H1 (cell line): ENCODE measurements around the gene SRGAP3. TPM values are rescaled to one million over a fixed set of nuclear protein-coding genes. Genes with fewer than 3 reads are reported as not detected.
A peak's percentile ranks its signal among the peaks of the same experiment; 100 is the strongest.

Experiments used
- CTCF ChIA-PET: fragments of 300-600 bp; sonication (Branson Sonifier 250); formaldehyde crosslinking; loops from one replicate; lab custom pipeline; 2021; ENCODE audit not compliant: partially characterized antibody; lab: Charles Lee
- POLR2A ChIA-PET: fragments of 300-600 bp; sonication (Branson Sonifier 250); formaldehyde crosslinking; loops from one replicate; lab custom pipeline; 2021; ENCODE audit warnings: inconsistent platforms; ENCODE audit not compliant: partially characterized antibody; lab: Charles Lee
- DNase-seq, 2 experiments: peaks; one replicate each; pipeline versions ENCODE4 v3.0.0 to v3.0.0-alpha.2; 2010 to 2022; ENCODE audit warnings: low spot score in 2 of 2, low read depth in 1 of 2, mixed read lengths in 1 of 2
- FAIRE-seq: peaks from 2 replicates; lab custom pipeline; 2011; peaks lifted over from hg19 to GRCh38; lab: Jason Lieb, UNC
- H2AFZ ChIP-seq: 2 replicates; pipeline ENCODE4 v1.8.1; 2012; ENCODE audit warnings: low read length, inconsistent platforms
- H2AK5ac ChIP-seq: 2 replicates; pipeline ENCODE4 v1.6.1; 2013; ENCODE audit warnings: low read depth, low read length
- H2BK120ac ChIP-seq: replicated peaks from 2 replicates; pipeline ENCODE3; 2013; ENCODE audit warnings: low read depth, low read length, inconsistent platforms
- H2BK12ac ChIP-seq: 2 replicates; pipeline ENCODE4 v1.6.1; 2013; ENCODE audit warnings: low read depth, low read length
- H2BK15ac ChIP-seq: 2 replicates; pipeline ENCODE4 v1.6.1; 2013; ENCODE audit warnings: low read length
- H2BK20ac ChIP-seq: 2 replicates; pipeline ENCODE4 v1.6.1; 2013; ENCODE audit warnings: low read length
- H2BK5ac ChIP-seq: 2 replicates; pipeline ENCODE4 v1.6.1; 2013; ENCODE audit warnings: low read depth, low read length
- H3K14ac ChIP-seq: 2 replicates; pipeline ENCODE4 v1.6.1; 2013; ENCODE audit warnings: inconsistent platforms; ENCODE audit not compliant: insufficient read length
- H3K18ac ChIP-seq: 2 replicates; pipeline ENCODE4 v1.6.1; 2013; ENCODE audit warnings: low read length; ENCODE audit errors: extremely low read depth
- H3K23ac ChIP-seq: 2 replicates; pipeline ENCODE4 v1.6.1; 2013; ENCODE audit warnings: inconsistent platforms; ENCODE audit not compliant: insufficient read length
- H3K23me2 ChIP-seq: 2 replicates; pipeline ENCODE4 v1.6.1; 2013; ENCODE audit warnings: low read depth, low read length
- H3K27ac ChIP-seq: 2 replicates; pipeline ENCODE4 v1.6.1; 2011; ENCODE audit warnings: low read depth, low read length, inconsistent platforms
- H3K27me3 ChIP-seq, 4 experiments: replicated peaks in 1 of 4; 1 replicate in 1 of 4; 2 replicates in 3 of 4; pipeline versions ENCODE4 v1.6.1 to v1.8.1; 2011 to 2013; ENCODE audit warnings: low read length in 3 of 4, mild to moderate bottlenecking in 3 of 4, inconsistent platforms in 2 of 4, mixed read lengths in 2 of 4, moderate library complexity in 1 of 4; ENCODE audit not compliant: control insufficient read depth in 3 of 4, insufficient read depth in 3 of 4; ENCODE audit errors: extremely low read depth in 1 of 4
- H3K36me3 ChIP-seq, 4 experiments: 2 replicates each; pipeline versions ENCODE4 v1.6.1 to v1.8.1; 2011 to 2013; ENCODE audit warnings: mild to moderate bottlenecking in 4 of 4, low read length in 3 of 4, moderate library complexity in 2 of 4, control low read depth in 1 of 4, inconsistent platforms in 1 of 4; ENCODE audit not compliant: insufficient read depth in 4 of 4, control insufficient read depth in 2 of 4
- H3K4ac ChIP-seq: replicated peaks from 2 replicates; pipeline ENCODE3; 2013; ENCODE audit warnings: low read length, low read depth, mixed read lengths, inconsistent platforms; ENCODE audit not compliant: insufficient read length
- H3K4me1 ChIP-seq, 4 experiments: replicated peaks in 1 of 4; 1 replicate in 1 of 4; 2 replicates in 3 of 4; pipeline versions ENCODE4 v1.6.1 to v1.8.1; 2011 to 2013; ENCODE audit warnings: low read length in 3 of 4, inconsistent platforms in 2 of 4, mixed read lengths in 1 of 4; ENCODE audit not compliant: insufficient read depth in 4 of 4, control insufficient read depth in 3 of 4
- H3K4me2 ChIP-seq, 2 experiments: 2 replicates each; pipeline versions ENCODE4 v1.6.1 to v1.8.1; 2011 to 2013; ENCODE audit warnings: low read depth in 2 of 2, low read length in 2 of 2, control low read depth in 1 of 2, inconsistent platforms in 1 of 2, mild to moderate bottlenecking in 1 of 2; ENCODE audit not compliant: insufficient read depth in 1 of 2
- H3K4me3 ChIP-seq, 4 experiments: fragments of 200-600, 300-600 bp in 1 of 4; sonication (generic), shearing (Covaris generic), sonication (Bioruptor Twin) in 1 of 4; 2 replicates each; pipeline versions ENCODE4 v1.5.1 to v1.8.1; 2011 to 2016; ENCODE audit warnings: low read length in 4 of 4, low read depth in 3 of 4, control low read depth in 2 of 4, inconsistent platforms in 2 of 4, mild to moderate bottlenecking in 2 of 4, mixed read lengths in 1 of 4, moderate library complexity in 1 of 4; ENCODE audit not compliant: insufficient read depth in 2 of 4; ENCODE audit errors: extremely low read depth in 1 of 4
- H3K56ac ChIP-seq: replicated peaks from 2 replicates; pipeline ENCODE3; 2013; ENCODE audit warnings: low read depth, mild to moderate bottlenecking, mixed read lengths, low read length, inconsistent platforms; ENCODE audit not compliant: insufficient read length
- H3K79me1 ChIP-seq: 2 replicates; pipeline ENCODE4 v1.6.1; 2013; ENCODE audit warnings: low read depth, low read length, control low read depth
- H3K79me2 ChIP-seq, 2 experiments: 2 replicates each; pipeline versions ENCODE4 v1.6.1 to v1.8.1; 2012 to 2013; ENCODE audit warnings: low read length in 2 of 2, mild to moderate bottlenecking in 2 of 2, inconsistent platforms in 1 of 2; ENCODE audit not compliant: insufficient read depth in 2 of 2, control insufficient read depth in 1 of 2
- H3K9ac ChIP-seq, 4 experiments: replicated peaks in 1 of 4; 1 replicate in 1 of 4; 2 replicates in 3 of 4; pipeline versions ENCODE4 v1.6.1 to v1.8.1; 2011 to 2013; ENCODE audit warnings: low read depth in 3 of 4, low read length in 3 of 4, control low read depth in 2 of 4, mild to moderate bottlenecking in 2 of 4, moderate library complexity in 2 of 4, inconsistent platforms in 1 of 4; ENCODE audit errors: extremely low read depth in 1 of 4
- H3K9me3 ChIP-seq, 2 experiments: 2 replicates each; pipeline versions ENCODE4 v1.6.1 to v1.8.1; 2012 to 2013; ENCODE audit warnings: mild to moderate bottlenecking in 2 of 2, moderate library complexity in 2 of 2, control low read depth in 1 of 2, inconsistent platforms in 1 of 2, low read depth in 1 of 2, low read length in 1 of 2, mixed read lengths in 1 of 2; ENCODE audit not compliant: insufficient read depth in 2 of 2
- H4K20me1 ChIP-seq, 2 experiments: replicated peaks in 1 of 2; 2 replicates each; pipeline versions ENCODE3 to v1.8.1; 2011 to 2013; ENCODE audit warnings: inconsistent platforms in 2 of 2, low read length in 2 of 2, mild to moderate bottlenecking in 1 of 2; ENCODE audit not compliant: insufficient read depth in 2 of 2, control insufficient read depth in 1 of 2
- H4K5ac ChIP-seq: 2 replicates; pipeline ENCODE4 v1.6.1; 2013; ENCODE audit warnings: low read length, low read depth, mixed read lengths, inconsistent platforms; ENCODE audit not compliant: insufficient read length
- H4K8ac ChIP-seq: 2 replicates; pipeline ENCODE4 v1.8.0; 2013; ENCODE audit warnings: mild to moderate bottlenecking, moderate library complexity, low read length, inconsistent platforms; ENCODE audit not compliant: insufficient read depth; ENCODE audit errors: extremely low read depth
- H4K91ac ChIP-seq: replicated peaks from 2 replicates; pipeline ENCODE3; 2013; ENCODE audit warnings: low read length, mixed read lengths, inconsistent platforms; ENCODE audit not compliant: insufficient read length
- BCL11A ChIP-seq, 2 experiments: IDR thresholded peaks; one replicate each; pipeline ENCODE4 v1.6.1; 2011; ENCODE audit warnings: low read depth in 2 of 2, low read length in 2 of 2, mild to moderate bottlenecking in 2 of 2
- CTCF ChIP-seq, 3 experiments: IDR thresholded peaks; 1 replicate in 2 of 3; 2 replicates in 1 of 3; pipeline versions ENCODE4 v1.5.1 to v1.6.1; 2011; ENCODE audit warnings: low read length in 3 of 3, mild to moderate bottlenecking in 3 of 3, inconsistent platforms in 2 of 3, low read depth in 1 of 3, moderate library complexity in 1 of 3; ENCODE audit not compliant: insufficient read depth in 1 of 3; ENCODE audit errors: control extremely low read depth in 1 of 3
- FOSL1 ChIP-seq: IDR thresholded peaks from 2 replicates; pipeline ENCODE4 v1.6.1; 2011; ENCODE audit warnings: mild to moderate bottlenecking, low read depth, low read length, moderate library complexity; ENCODE audit not compliant: insufficient read depth
- KDM1A ChIP-seq: fragments of 200-600, 300-600 bp; sonication (generic); IDR thresholded peaks from 2 replicates; pipeline ENCODE4 v1.7.1; 2016; ENCODE audit warnings: mild to moderate bottlenecking, low read length, borderline replicate concordance
- POU5F1 ChIP-seq: IDR thresholded peaks from 2 replicates; pipeline ENCODE4 v1.6.1; 2011; ENCODE audit warnings: low read depth, mild to moderate bottlenecking, low read length, moderate library complexity
- RXRA ChIP-seq: IDR thresholded peaks from 2 replicates; pipeline ENCODE4 v1.6.1; 2011; ENCODE audit warnings: low read depth, mild to moderate bottlenecking, low read length, moderate library complexity; ENCODE audit not compliant: insufficient read depth
- SP4 ChIP-seq: IDR thresholded peaks from 2 replicates; pipeline ENCODE4 v1.6.1; 2012; ENCODE audit warnings: low read length, inconsistent platforms
- ZNF274 ChIP-seq: IDR thresholded peaks from 2 replicates; pipeline ENCODE4 v1.7.0; 2012; ENCODE audit warnings: low read length, borderline replicate concordance; ENCODE audit errors: extremely low read depth
- WGBS, 2 experiments: shearing (Covaris generic) in 1 of 2; methylation state at CpG; one replicate each; pipeline versions ENCODE4 v1.1.6 to v1.1.7; 2013 to 2015; ENCODE audit warnings: low lambda C conversion rate in 2 of 2, mixed read lengths in 2 of 2, inconsistent platforms in 1 of 2, low coverage in 1 of 2, missing lambda C conversion rate in 1 of 2; ENCODE audit not compliant: insufficient replicate concordance in 2 of 2, insufficient coverage in 1 of 2, insufficient read length in 1 of 2; ENCODE audit errors: extremely low coverage in 1 of 2, missing lambda C conversion rate in 1 of 2; 5-methylcytosine and 5-hydroxymethylcytosine counted together
- polyA plus RNA-seq, 7 experiments: library from polyadenylated mRNA; depleted of rRNA in 3 of 7; stranded (reverse) in 5 of 7; unstranded in 2 of 7; fragments of >200 nt in 5 of 7; fragments of 200-250 nt in 2 of 7; gene quantifications; 1 replicate in 5 of 7; 2 replicates in 1 of 7; 4 replicates in 1 of 7; pipeline versions ENCODE4 v1.2.1 to v1.2.3, GENCODE V29; 2011 to 2013; ENCODE audit warnings: missing spikeins in 2 of 7, mixed read lengths in 2 of 7
- total RNA-seq: library from RNA; stranded (reverse); fragmentation: NEBNext Ultra II Directional; extraction: Animal tissue kit (Norgen Biotek cat#: 25700); gene quantifications from 2 replicates; pipeline ENCODE4 v1.2.1, GENCODE V29; 2021

SRGAP3 gene
- total and polyA plus RNA-seq, 2 of the 8 experiments (the other 6 are each of a cell fraction or from before 2014, with no cell fraction given): 5.8 to 11.4 TPM

- H3K27me3 ChIP-seq: no peaks in the 10 kb centered on the region
- H3K18ac ChIP-seq: no peak overlapping the region
- H3K79me2 ChIP-seq: no peaks in the 10 kb centered on the region
- no peak for TF ChIP-seq FOSL1
- no peak for TF ChIP-seq RXRA
- no peak for TF ChIP-seq POU5F1
- TF ChIP-seq ZNF274: no peak
- TF ChIP-seq KDM1A: no peak
- TF ChIP-seq CTCF (IDR thresholded peaks at IDR 0.05; ENCODE audit: control extremely low read depth in 1 of 3, insufficient read depth in 1 of 3, low read depth in 1 of 3, low read length in 3 of 3): no peak
- TF ChIP-seq BCL11A (IDR thresholded peaks at IDR 0.05; ENCODE audit: low read depth in 2 of 2, low read length in 2 of 2): no peak
- TF ChIP-seq SP4: no peak
Measured at GRCh38 chr3:9238721-9239295, 10.6 kb downstream of the SRGAP3 start.

More at GRCh38 chr3:9238721-9239295, 10.6 kb downstream of the SRGAP3 start:
- no peak overlapping the region for H2AK5ac ChIP-seq
- 93% methylated on average over 4 of the region's 4 CpGs; no CpG with 5 or more reads in 1 of the 2 experiments for WGBS, 2 experiments
- no peak overlapping the region for H3K14ac ChIP-seq
- no peaks in the 10 kb centered on the region; the same call in 1 of the 2 replicates for H3K79me1 ChIP-seq
- no peaks in the 10 kb centered on the region for H3K23me2 ChIP-seq
- CTCF ChIA-PET: interaction anchor here (0.7 to 1.2 kb wide), 3 partner anchors 10 to 251 kb away, joined by 3 to 6 read pairs (median 3); no protein-coding TSS in a partner anchor
- no peaks in the 10 kb centered on the region for H4K20me1 ChIP-seq
- no peak overlapping the region for H3K4me3 ChIP-seq
- H3K9ac ChIP-seq: 0 out of 7 replicates have a peak overlapping the region, but pooled peaks of 1 of the 4 experiments have one; percentile 15
- H2BK12ac ChIP-seq: 0 out of 2 replicates have a peak overlapping the region, but pooled peaks have one; percentile 27
- POLR2A ChIA-PET: no interaction called here
- H2BK15ac ChIP-seq: no peak overlapping the region
- H4K91ac ChIP-seq: no peak overlapping the region
- DNase-seq (no peak), FAIRE-seq (no peak)
- no peak overlapping the region for H3K4ac ChIP-seq
- H4K5ac ChIP-seq: no peak overlapping the region
- H2BK20ac ChIP-seq: no peak overlapping the region
- H3K36me3 ChIP-seq: no peaks in the 10 kb centered on the region
- no peak overlapping the region for H3K56ac ChIP-seq
- no peak overlapping the region for H3K4me2 ChIP-seq
- no peak overlapping the region for H3K27ac ChIP-seq
- H4K8ac ChIP-seq: no peak overlapping the region
- no peaks in the 10 kb centered on the region for H3K9me3 ChIP-seq
- H3K23ac ChIP-seq: no peak overlapping the region
- no peaks in the 10 kb centered on the region for H3K4me1 ChIP-seq
- no peak overlapping the region for H2BK5ac ChIP-seq
- no peak overlapping the region for H2AFZ ChIP-seq
- H2BK120ac ChIP-seq: no peak overlapping the region
